Fibroblast of skin of left quadriceps (primary cell): ENCODE measurements around the gene SPPL2C.

Source experiments
- DNase-seq, 2 experiments: peaks; one replicate each; pipeline ENCODE4 v3.0.0-alpha.2; 2013; ENCODE audit warnings: low read depth in 2 of 2

Gene SPPL2C

GRCh38 chr17:45876539-45876938 lies 31.9 kb downstream of the SPPL2C start:
- no peak for DNase-seq

GRCh38 chr17:45877467-45877866 lies 32.8 kb downstream of the SPPL2C start:
- no peak for DNase-seq

- no peak for DNase-seq
Measured at GRCh38 chr17:45883063-45883462, 38.4 kb downstream of the SPPL2C start.

- DNase-seq: no peak
Measured at GRCh38 chr17:45886852-45887251, 42.2 kb downstream of the SPPL2C start.

GRCh38 chr17:45888392-45888791 lies 43.7 kb downstream of the SPPL2C start:
- DNase-seq: no peak

GRCh38 chr17:45889579-45889978 lies 44.9 kb downstream of the SPPL2C start:
- DNase-seq: no peak

GRCh38 chr17:45893725-45894021 lies 49.0 kb downstream of the SPPL2C start:
- no peak for DNase-seq

GRCh38 chr17:45894022-45894784 lies 49.5 kb downstream of the SPPL2C start, which contains the start of gene MAPT:
MAPT (plus strand) TSS chr17:45894554; CDS start chr17:45962338, 67,784 bp downstream.
- DNase-seq: peak; percentile 79 to 81

- no peak for DNase-seq
Measured at GRCh38 chr17:45895304-45895968, 50.8 kb downstream of the SPPL2C start.

GRCh38 chr17:45895969-45896785 lies 51.5 kb downstream of the SPPL2C start:
- DNase-seq: no peak
